T-cell (primary cell): ENCODE results near the gene PSEN1. TPM values are rescaled to one million over a fixed set of nuclear protein-coding genes. Genes with fewer than 3 reads are reported as not detected.

Experiments
- ATAC-seq, 4 experiments: fragments of 200-7000 bp in 3 of 4; fragments of 150-1000 bp in 1 of 4; cut with Tn5 transposase; replicated peaks in 1 of 4; 1 replicate in 3 of 4; 2 replicates in 1 of 4; pipeline ENCODE4 v1.10.0; 2021; ENCODE audit warnings: moderate library complexity in 3 of 4, mild to moderate bottlenecking in 2 of 4, moderate number of reproducible peaks in 1 of 4
- CTCF ChIA-PET, 2 donors: fragments of 300-600 bp; sonication (Branson Sonifier 250); formaldehyde crosslinking; loops; one replicate each; lab custom pipeline; 2022; ENCODE audit warnings: antibody characterized with exemption in 2 of 2; lab: Charles Lee
- POLR2A ChIA-PET, 2 donors: fragments of 300-600 bp; sonication (Branson Sonifier 250); formaldehyde crosslinking; loops; one replicate each; lab custom pipeline; 2022; ENCODE audit warnings: antibody characterized with exemption in 2 of 2; lab: Charles Lee
- DNase-seq, 35 experiments: peaks; one replicate each; pipeline versions ENCODE4 v3.0.0 to v3.0.0-alpha.2; 2013 to 2023
- H3K27ac ChIP-seq: one replicate; pipeline ENCODE4 v1.5.1; 2013; ENCODE audit warnings: low read length
- H3K27me3 ChIP-seq, 2 experiments: replicated peaks in 1 of 2; 1 replicate in 1 of 2; 2 replicates in 1 of 2; pipeline versions ENCODE4 v1.6.1 to v1.7.0; 2013; ENCODE audit warnings: low read length in 1 of 2, mixed read lengths in 1 of 2; ENCODE audit not compliant: control insufficient read depth in 2 of 2, insufficient read depth in 2 of 2; ENCODE audit errors: extremely low read depth in 1 of 2
- H3K36me3 ChIP-seq, 2 donors: 1 replicate in 1 of 2; 2 replicates in 1 of 2; pipeline versions ENCODE4 v1.6.1 to v1.7.0; 2013; ENCODE audit warnings: low read length in 1 of 2; ENCODE audit not compliant: control insufficient read depth in 2 of 2, insufficient read depth in 1 of 2; ENCODE audit errors: extremely low read depth in 1 of 2
- H3K4me1 ChIP-seq, 2 experiments: 1 replicate in 1 of 2; 2 replicates in 1 of 2; pipeline versions ENCODE4 v1.6.1 to v1.7.0; 2013; ENCODE audit warnings: low read length in 2 of 2, mixed read lengths in 1 of 2; ENCODE audit not compliant: insufficient read depth in 2 of 2, control insufficient read depth in 1 of 2; ENCODE audit errors: extremely low read depth in 1 of 2
- H3K4me3 ChIP-seq, 2 donors: 1 replicate in 1 of 2; 2 replicates in 1 of 2; pipeline versions ENCODE4 v1.5.1 to v1.7.0; 2013; ENCODE audit warnings: mild to moderate bottlenecking in 2 of 2, low read length in 1 of 2, moderate library complexity in 1 of 2; ENCODE audit not compliant: control insufficient read depth in 1 of 2; ENCODE audit errors: extremely low read depth in 1 of 2
- H3K9me3 ChIP-seq: 2 replicates; pipeline ENCODE4 v1.7.0; 2013
- H3K27ac Mint-ChIP-seq, 2 donors: one replicate each; pipeline ENCODE4 v1.8.0; 2020 to 2021; ENCODE audit warnings: mild to moderate bottlenecking in 2 of 2, mixed read lengths in 2 of 2
- H3K27me3 Mint-ChIP-seq, 2 donors: one replicate each; pipeline ENCODE4 v1.8.0; 2021 to 2022; ENCODE audit warnings: mixed read lengths in 2 of 2
- H3K36me3 Mint-ChIP-seq: one replicate; pipeline ENCODE4 v1.8.0; 2021; ENCODE audit warnings: mixed read lengths
- H3K4me1 Mint-ChIP-seq, 3 donors: one replicate each; pipeline ENCODE4 v1.8.0; 2020 to 2022; ENCODE audit warnings: mixed read lengths in 3 of 3, mild to moderate bottlenecking in 1 of 3
- H3K4me3 Mint-ChIP-seq, 3 donors: one replicate each; pipeline ENCODE4 v1.8.0; 2020 to 2022; ENCODE audit warnings: mild to moderate bottlenecking in 3 of 3, mixed read lengths in 3 of 3, moderate library complexity in 3 of 3
- H3K9me3 Mint-ChIP-seq, 3 donors: one replicate each; pipeline ENCODE4 v1.8.0; 2020 to 2022; ENCODE audit warnings: mixed read lengths in 3 of 3
- WGBS: methylation state at CpG from one replicate; pipeline ENCODE4 v1.1.5; 2013; ENCODE audit warnings: missing lambda C conversion rate; ENCODE audit not compliant: insufficient coverage; 5-methylcytosine and 5-hydroxymethylcytosine counted together
- total RNA-seq, 35 experiments: library from RNA in 6 of 35; stranded (reverse) in 6 of 35; fragments of 120-200 nt in 1 of 35; gene quantifications; one replicate each; pipeline versions ENCODE4 v1.2.1 to v1.2.4 and lab custom pipeline; 2013 to 2026

The PSEN1 gene
- total RNA-seq, 5 donors from 2014 or later (not counting 1 experiment from before 2014, with no cell fraction given): 31.7 to 49.2 (median 37.9) TPM

- Histone ChIP-seq H3K27ac (no peak overlapping the region), H3K4me3 (no peak overlapping the region), H3K9me3 (no peaks in the 10 kb centered on the region), H3K4me1 (no peaks in the 10 kb centered on the region), H3K36me3 (no peaks in the 10 kb centered on the region), H3K27me3 (peaks cover 0 to 37% of the 10 kb centered on the region in 2 experiments)
- Mint-ChIP-seq H3K36me3 (no peaks in the 10 kb centered on the region), H3K9me3 (no peaks in the 10 kb centered on the region), H3K4me1 (peaks cover 0 to 3% (median 0%) of the 10 kb centered on the region in 3 donors), H3K4me3 (no peak overlapping the region), H3K27me3 (peaks cover 3% of the 10 kb centered on the region in 2 donors), H3K27ac (no peak overlapping the region)
- ChIA-PET POLR2A (no interaction called here), CTCF (no interaction called here)
- 87% methylated on average over 11 of the region's 20 CpGs for WGBS
- ATAC-seq (no peak), DNase-seq (no peak)
Measured at GRCh38 chr14:73258845-73259611, 122.7 kb downstream of the PSEN1 start.

- DNase-seq (no peak), ATAC-seq (no peak)
- CTCF ChIA-PET: no interaction called here
- Mint-ChIP-seq H3K36me3 (no peaks in the 10 kb centered on the region), H3K4me3 (no peak overlapping the region), H3K4me1 (peaks cover 0 to 3% (median 0%) of the 10 kb centered on the region in 3 donors), H3K27ac (no peak overlapping the region), H3K27me3 (peaks cover 4 to 9% of the 10 kb centered on the region in 2 donors), H3K9me3 (no peaks in the 10 kb centered on the region)
- Histone ChIP-seq H3K27ac (no peak overlapping the region), H3K4me3 (no peak overlapping the region), H3K36me3 (no peaks in the 10 kb centered on the region), H3K9me3 (no peaks in the 10 kb centered on the region), H3K4me1 (no peaks in the 10 kb centered on the region), H3K27me3 (peaks cover 0 to 44% of the 10 kb centered on the region in 2 experiments)
- WGBS: 86% methylated on average over 6 of the region's 9 CpGs
- POLR2A ChIA-PET: no interaction called here
Measured at GRCh38 chr14:73259837-73260236, 123.5 kb downstream of the PSEN1 start.

GRCh38 chr14:73260574-73260973 lies 124.3 kb downstream of the PSEN1 start:
- Histone ChIP-seq H3K4me3 (no peak overlapping the region), H3K4me1 (no peaks in the 10 kb centered on the region), H3K27ac (no peak overlapping the region), H3K27me3 (peaks cover 0 to 51% of the 10 kb centered on the region in 2 experiments), H3K36me3 (no peaks in the 10 kb centered on the region), H3K9me3 (no peaks in the 10 kb centered on the region)
- 78% methylated on average over 9 of the region's 11 CpGs for WGBS
- Mint-ChIP-seq H3K36me3 (no peaks in the 10 kb centered on the region), H3K9me3 (no peaks in the 10 kb centered on the region), H3K4me3 (no peak overlapping the region), H3K4me1 (peaks cover 0 to 3% (median 0%) of the 10 kb centered on the region in 3 donors), H3K27me3 (peaks cover 4 to 11% of the 10 kb centered on the region in 2 donors), H3K27ac (no peak overlapping the region)
- ATAC-seq (no peak), DNase-seq (no peak)
- POLR2A ChIA-PET: no interaction called here
- CTCF ChIA-PET: no interaction called here

GRCh38 chr14:73261075-73261474 lies 124.8 kb downstream of the PSEN1 start:
- Histone ChIP-seq H3K27me3 (peaks cover 0 to 51% of the 10 kb centered on the region in 2 experiments), H3K9me3 (no peaks in the 10 kb centered on the region), H3K36me3 (no peaks in the 10 kb centered on the region), H3K27ac (no peak overlapping the region), H3K4me1 (no peaks in the 10 kb centered on the region), H3K4me3 (no peak overlapping the region)
- Mint-ChIP-seq H3K4me3 (no peak overlapping the region), H3K27me3 (peaks cover 4 to 14% of the 10 kb centered on the region in 2 donors), H3K27ac (no peak overlapping the region), H3K36me3 (no peaks in the 10 kb centered on the region), H3K9me3 (no peaks in the 10 kb centered on the region), H3K4me1 (peaks cover 0 to 3% (median 0%) of the 10 kb centered on the region in 3 donors)
- ATAC-seq: no peak
- DNase-seq: no peak
- WGBS: 82% methylated on average over 6 of the region's 6 CpGs
- POLR2A ChIA-PET: no interaction called here
- CTCF ChIA-PET: no interaction called here

- Mint-ChIP-seq H3K36me3 (no peaks in the 10 kb centered on the region), H3K27ac (no peak overlapping the region), H3K9me3 (no peaks in the 10 kb centered on the region), H3K4me3 (no peak overlapping the region), H3K4me1 (peaks cover 0 to 3% (median 0%) of the 10 kb centered on the region in 3 donors), H3K27me3 (peaks cover 4 to 14% of the 10 kb centered on the region in 2 donors)
- peaks cover 0 to 51% of the 10 kb centered on the region in 2 experiments for H3K27me3 ChIP-seq
- ChIA-PET CTCF (interaction anchor here in 1 of 2 donors (0.5 kb wide), 1 partner anchor 998 kb away, joined by 3 read pairs; no protein-coding TSS in a partner anchor), POLR2A (no interaction called here)
- H3K27ac ChIP-seq: no peak overlapping the region
- no peak overlapping the region for H3K4me3 ChIP-seq
- no peaks in the 10 kb centered on the region for H3K36me3 ChIP-seq
- WGBS: 91% methylated on average over 14 of the region's 15 CpGs
- ATAC-seq (no peak), DNase-seq (no peak)
- no peaks in the 10 kb centered on the region for H3K4me1 ChIP-seq
- no peaks in the 10 kb centered on the region for H3K9me3 ChIP-seq
Measured at GRCh38 chr14:73261520-73262426, 125.5 kb downstream of the PSEN1 start.

GRCh38 chr14:73262427-73263183 lies 126.3 kb downstream of the PSEN1 start:
- Histone ChIP-seq H3K9me3 (no peaks in the 10 kb centered on the region), H3K36me3 (no peaks in the 10 kb centered on the region), H3K4me1 (no peaks in the 10 kb centered on the region), H3K4me3 (no peak overlapping the region), H3K27me3 (peaks cover 0 to 51% of the 10 kb centered on the region in 2 experiments), H3K27ac (no peak overlapping the region)
- Mint-ChIP-seq H3K4me3 (no peak overlapping the region), H3K27me3 (peaks cover 4 to 14% of the 10 kb centered on the region in 2 donors), H3K4me1 (peaks cover 0 to 3% (median 0%) of the 10 kb centered on the region in 3 donors), H3K9me3 (no peaks in the 10 kb centered on the region), H3K36me3 (no peaks in the 10 kb centered on the region), H3K27ac (no peak overlapping the region)
- CTCF ChIA-PET: no interaction called here
- POLR2A ChIA-PET: no interaction called here
- DNase-seq (no peak), ATAC-seq (no peak)
- 88% methylated on average over 16 of the region's 20 CpGs for WGBS
